DND-41 (cell line): ENCODE results near the gene HSD17B11.

Experiments
- ATAC-seq: fragments of 200-7000 bp; cut with Tn5 transposase; 3 replicates; pipeline ENCODE4 v1.9.1; 2021; ENCODE audit warnings: low read depth; ENCODE audit not compliant: insufficient read depth
- DNase-seq: peaks from one replicate; pipeline ENCODE4 v3.0.0-alpha.2; 2020
- H2AFZ ChIP-seq: 2 replicates; pipeline ENCODE4 v1.6.0; 2012; ENCODE audit warnings: low read depth, low read length
- H3K27ac ChIP-seq: 2 replicates; pipeline ENCODE4 v1.5.1; 2012; ENCODE audit warnings: low read length, inconsistent platforms
- H3K27me3 ChIP-seq: fragments of 200-600 bp; sonication (generic); 2 replicates; pipeline ENCODE4 v1.6.0; 2012; ENCODE audit warnings: low read length, mild to moderate bottlenecking, inconsistent platforms; ENCODE audit not compliant: insufficient read depth, poor library complexity
- H3K36me3 ChIP-seq: 2 replicates; pipeline ENCODE4 v1.5.1; 2012; ENCODE audit warnings: low read length, inconsistent platforms; ENCODE audit not compliant: insufficient read depth
- H3K4me1 ChIP-seq: 2 replicates; pipeline ENCODE4 v1.5.1; 2012; ENCODE audit warnings: mild to moderate bottlenecking, low read length; ENCODE audit not compliant: insufficient read depth
- H3K4me2 ChIP-seq: 2 replicates; pipeline ENCODE4 v1.6.0; 2012; ENCODE audit warnings: mild to moderate bottlenecking, moderate library complexity, low read length, inconsistent platforms; ENCODE audit not compliant: insufficient read depth
- H3K4me3 ChIP-seq, 2 experiments: fragments of 200-600 bp in 1 of 2; shearing (Covaris generic) in 1 of 2; 2 replicates each; pipeline ENCODE4 v1.5.1; 2012 to 2016; ENCODE audit warnings: inconsistent platforms in 2 of 2, low read length in 2 of 2, mild to moderate bottlenecking in 2 of 2, low read depth in 1 of 2, moderate library complexity in 1 of 2
- H3K79me2 ChIP-seq: 2 replicates; pipeline ENCODE4 v1.6.0; 2012; ENCODE audit warnings: low read length, inconsistent platforms; ENCODE audit not compliant: insufficient read depth
- H3K9ac ChIP-seq: 2 replicates; pipeline ENCODE4 v1.6.0; 2012; ENCODE audit warnings: low read depth, mild to moderate bottlenecking, inconsistent platforms, low read length, moderate library complexity
- H3K9me3 ChIP-seq: 2 replicates; pipeline ENCODE4 v1.5.1; 2012; ENCODE audit warnings: low read length, moderate library complexity, mild to moderate bottlenecking, inconsistent platforms; ENCODE audit not compliant: insufficient read depth, severe bottlenecking
- H4K20me1 ChIP-seq: 2 replicates; pipeline ENCODE4 v1.6.0; 2012; ENCODE audit warnings: low read length; ENCODE audit not compliant: insufficient read depth
- CTCF ChIP-seq: IDR thresholded peaks from 2 replicates; pipeline ENCODE4 v1.5.1; 2012; ENCODE audit warnings: borderline replicate concordance, low read length, moderate library complexity, mild to moderate bottlenecking; ENCODE audit not compliant: poor library complexity, severe bottlenecking; ENCODE audit errors: extremely low read depth
- EZH2 ChIP-seq: IDR thresholded peaks from 3 replicates; pipeline ENCODE4 v1.6.1; 2012; ENCODE audit warnings: borderline replicate concordance, low read depth, mild to moderate bottlenecking, moderate library complexity, low read length, inconsistent platforms; ENCODE audit not compliant: severe bottlenecking

HSD17B11 gene

DNA sequence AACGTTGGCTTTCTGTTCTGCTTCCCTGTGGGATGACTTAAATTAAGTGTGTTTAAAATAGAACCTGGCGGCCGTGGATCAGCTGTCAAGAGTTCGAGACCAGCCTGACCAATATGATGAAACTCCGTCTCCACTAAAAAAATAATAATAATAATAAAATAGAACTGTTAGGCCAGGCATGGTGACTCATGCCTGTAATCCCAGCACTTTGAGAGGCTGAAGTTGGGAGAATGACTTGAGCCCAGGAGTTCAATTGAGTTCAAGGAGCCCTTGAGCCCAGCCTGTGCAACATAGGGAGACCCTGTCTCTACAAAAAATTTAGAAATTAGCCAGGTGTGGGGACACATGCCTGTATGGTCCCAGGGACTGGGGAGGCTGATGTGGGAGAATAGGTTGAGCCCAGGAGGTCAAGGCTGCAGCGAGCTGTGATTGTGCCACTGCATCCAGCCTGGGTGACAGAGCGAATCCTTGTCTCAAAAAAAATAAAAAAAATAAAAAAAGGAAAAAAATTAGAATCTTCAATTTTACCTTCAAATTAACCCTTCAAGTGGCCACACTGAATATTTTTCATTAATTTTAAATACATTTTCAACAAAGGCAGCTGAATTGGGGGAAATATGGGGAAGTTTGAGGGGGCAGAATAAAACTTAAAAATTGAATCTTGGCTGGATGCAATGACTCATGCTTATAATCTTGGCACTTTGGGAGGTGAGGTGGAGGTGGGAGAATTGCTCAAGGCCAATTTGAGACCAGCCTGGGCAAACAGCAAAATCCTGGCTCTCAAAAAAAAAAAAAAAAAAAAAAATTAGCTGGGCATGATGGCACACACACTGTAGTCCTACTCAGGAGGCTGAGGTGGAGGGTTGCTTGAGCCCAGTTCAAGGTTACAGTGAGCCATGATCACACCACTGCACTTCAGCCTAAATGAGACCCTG lies 36.6 kb downstream of the HSD17B11 start:
- Histone ChIP-seq H3K27me3 (no peaks in the 10 kb centered on the region), H3K4me3 (no peak overlapping the region), H3K36me3 (peaks cover 53% of the 10 kb centered on the region), H3K9ac (no peak overlapping the region), H4K20me1 (no peaks in the 10 kb centered on the region), H3K4me1 (no peaks in the 10 kb centered on the region), H3K4me2 (no peak overlapping the region), H3K27ac (no peak overlapping the region), H3K9me3 (no peaks in the 10 kb centered on the region), H2AFZ (no peak overlapping the region), H3K79me2 (no peaks in the 10 kb centered on the region)
- DNase-seq, result no peak
- TF ChIP-seq EZH2 (no peak), CTCF (no peak)
- ATAC-seq, result no peak

DNA sequence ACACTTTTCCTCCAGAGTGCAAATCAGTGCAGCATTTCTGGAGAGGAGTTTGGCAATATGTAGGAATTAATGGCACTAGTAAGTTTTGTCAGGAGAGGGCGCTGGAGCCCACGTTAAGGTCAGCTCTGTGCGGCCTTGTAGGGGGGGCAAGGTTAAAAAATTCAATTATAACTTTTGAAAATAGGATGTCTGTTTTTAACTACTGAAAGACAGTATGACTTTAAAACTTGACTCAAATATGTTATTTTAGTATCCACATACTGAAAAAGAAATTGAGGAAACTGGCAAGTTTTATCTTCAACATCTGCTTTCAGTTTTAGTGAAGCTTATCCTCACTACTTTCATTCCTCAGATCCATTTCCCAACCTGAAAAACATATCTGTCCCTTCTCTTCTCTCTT lies 37.4 kb downstream of the HSD17B11 start:
- Histone ChIP-seq H3K27ac (no peak overlapping the region), H2AFZ (no peak overlapping the region), H3K9ac (no peak overlapping the region), H3K36me3 (peaks cover 46% of the 10 kb centered on the region), H3K9me3 (no peaks in the 10 kb centered on the region), H3K27me3 (no peaks in the 10 kb centered on the region), H3K4me2 (no peak overlapping the region), H3K79me2 (no peaks in the 10 kb centered on the region), H3K4me3 (no peak overlapping the region), H4K20me1 (no peaks in the 10 kb centered on the region), H3K4me1 (no peaks in the 10 kb centered on the region)
- no peak for DNase-seq
- no peak for TF ChIP-seq EZH2
- peak; percentile 43 for TF ChIP-seq CTCF
- no peak for ATAC-seq

DNA sequence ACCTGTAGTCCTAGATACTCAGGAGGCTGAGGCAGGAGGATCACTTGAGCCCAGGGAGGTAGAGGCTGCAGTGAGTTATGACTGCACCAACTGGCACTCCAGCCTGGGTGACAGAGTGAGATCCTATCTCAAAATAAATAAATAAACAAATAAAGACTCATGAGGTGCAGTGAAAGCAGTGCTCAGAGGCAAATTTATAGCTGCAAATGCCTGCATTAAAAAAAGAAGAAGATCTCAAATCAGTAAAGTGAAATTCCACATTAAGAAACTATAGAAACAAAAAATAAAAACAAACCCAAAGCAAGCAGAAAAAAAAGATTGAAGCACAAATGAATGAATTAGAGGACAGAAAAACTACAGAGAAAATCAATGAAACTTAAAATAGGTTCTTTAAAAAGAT lies 45.8 kb downstream of the HSD17B11 start:
- no peaks in the 10 kb centered on the region for H4K20me1 ChIP-seq
- H3K79me2 ChIP-seq, result peaks cover 5% of the 10 kb centered on the region; the same call in 1 of the 2 replicates
- H3K27ac ChIP-seq, result no peak overlapping the region
- no peak overlapping the region for H3K4me3 ChIP-seq
- DNase-seq (no peak), ATAC-seq (no peak)
- no peak overlapping the region for H3K9ac ChIP-seq
- no peaks in the 10 kb centered on the region for H3K27me3 ChIP-seq
- H3K4me2 ChIP-seq, result no peak overlapping the region
- TF ChIP-seq EZH2, result no peak
- no peak for TF ChIP-seq CTCF
- no peak overlapping the region for H2AFZ ChIP-seq
- H3K36me3 ChIP-seq, result peaks cover 45% of the 10 kb centered on the region
- no peaks in the 10 kb centered on the region for H3K4me1 ChIP-seq
- H3K9me3 ChIP-seq, result no peaks in the 10 kb centered on the region
